ENCODE results near the gene ITLN2.
"Not testable (repeated sequence)": the region's sequence is repeated elsewhere in the genome, so short reads cannot be mapped to it uniquely, and the experiment has no call there.

Gene ITLN2

DNA sequence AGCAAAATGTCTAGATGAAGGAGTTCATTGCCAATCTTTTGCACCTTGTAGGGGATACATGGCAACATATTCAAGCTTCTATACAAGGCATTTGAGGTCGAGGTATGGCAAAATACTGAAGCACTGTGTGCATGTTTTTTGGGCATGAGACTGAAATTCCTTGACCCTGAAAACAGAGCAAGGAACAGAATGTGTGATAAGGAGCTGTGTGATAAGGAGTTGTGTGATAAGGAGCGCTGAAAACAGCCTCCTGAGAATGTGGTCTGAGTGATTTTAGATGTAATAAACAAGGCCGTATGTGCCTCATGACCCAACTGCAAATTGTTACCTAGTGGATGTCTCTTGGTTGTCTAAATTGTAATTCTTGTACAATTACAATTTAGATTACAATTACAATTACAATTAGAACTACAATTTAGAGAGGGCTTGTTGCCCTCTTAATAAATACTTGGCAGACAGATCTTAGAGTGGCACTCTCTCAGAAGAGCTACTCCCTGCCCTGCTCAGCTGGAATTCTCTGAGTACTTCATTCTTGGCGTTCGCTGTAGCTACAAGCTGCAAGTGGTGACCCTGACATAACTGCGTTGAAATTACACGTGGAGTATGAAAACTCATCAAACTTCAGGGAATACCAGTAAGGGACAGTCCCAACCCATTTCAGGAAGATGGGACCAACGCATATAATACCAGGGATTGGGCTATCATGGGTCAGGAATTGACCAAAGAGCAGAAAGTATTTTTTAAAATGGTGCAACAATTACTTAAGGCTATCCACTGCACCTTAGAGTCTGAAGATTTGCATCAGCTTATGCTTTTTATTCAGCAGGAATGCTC is 49.6 kb downstream of the ITLN2 start:
- DNase-seq = no peak

DNA sequence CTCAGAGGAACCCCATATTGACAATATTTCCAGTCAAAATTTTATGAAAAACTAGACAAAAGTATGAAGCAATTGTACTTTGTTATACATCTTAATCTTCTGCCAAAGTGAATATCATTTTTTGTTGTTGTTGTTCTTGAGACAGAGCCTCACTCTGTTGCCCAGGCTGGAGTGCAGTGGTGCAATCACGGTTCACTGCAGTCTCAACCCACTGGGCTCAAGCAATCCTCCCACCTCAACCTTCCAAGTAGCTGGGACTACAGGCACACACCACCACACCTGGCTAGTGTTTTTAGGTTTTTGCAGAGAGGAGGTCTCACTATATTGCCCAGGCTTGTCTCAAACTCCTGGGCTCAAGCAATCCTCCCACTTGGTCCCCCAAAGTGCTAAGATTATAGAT is 52.4 kb downstream of the ITLN2 start:
- not testable (repeated sequence) for DNase-seq

DNA sequence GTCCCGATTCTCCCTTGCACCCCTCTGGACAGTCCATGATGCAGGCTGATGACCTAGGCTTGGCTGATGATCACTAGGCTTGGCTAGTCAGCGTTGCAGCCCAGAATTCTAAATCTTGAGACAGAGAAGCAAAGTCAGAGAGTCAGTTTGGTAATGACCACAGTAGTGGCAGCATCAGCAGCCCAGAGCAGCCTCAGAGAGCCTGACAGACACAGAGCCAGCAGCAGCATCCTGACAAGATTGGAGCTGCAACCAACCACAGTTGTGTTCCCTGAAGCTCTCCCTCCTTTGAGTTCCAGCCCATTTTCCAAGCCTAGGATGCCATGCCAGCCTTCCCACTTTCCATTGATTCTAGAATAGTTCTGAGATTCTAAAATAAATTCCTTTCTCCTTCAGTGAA is 52.8 kb downstream of the ITLN2 start:
- DNase-seq = no peak

DNA sequence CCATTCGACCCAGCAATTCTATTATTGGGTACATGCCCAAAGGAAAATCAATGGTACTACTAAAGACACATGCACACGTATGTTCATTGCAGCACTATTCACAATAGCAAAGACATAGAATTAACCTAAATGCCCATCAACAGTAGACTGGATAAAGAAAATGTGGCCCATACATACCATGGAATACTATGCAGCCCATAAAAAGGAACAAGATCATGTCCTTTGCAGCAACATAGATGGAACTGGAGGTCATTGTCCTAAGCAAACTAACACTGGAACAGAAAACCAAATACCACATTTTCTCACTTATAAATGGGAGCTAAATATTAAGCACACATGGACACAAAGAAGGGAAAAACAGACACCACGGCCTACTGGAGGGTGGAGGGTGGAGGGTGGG is 53.9 kb downstream of the ITLN2 start:
- DNase-seq = not testable (repeated sequence)

All from DMS153 (cell line).